ENCODE measurements around the gene LBX2.
A peak's percentile ranks its signal among the peaks of the same experiment; 100 is the strongest.

LBX2 gene

DNA sequence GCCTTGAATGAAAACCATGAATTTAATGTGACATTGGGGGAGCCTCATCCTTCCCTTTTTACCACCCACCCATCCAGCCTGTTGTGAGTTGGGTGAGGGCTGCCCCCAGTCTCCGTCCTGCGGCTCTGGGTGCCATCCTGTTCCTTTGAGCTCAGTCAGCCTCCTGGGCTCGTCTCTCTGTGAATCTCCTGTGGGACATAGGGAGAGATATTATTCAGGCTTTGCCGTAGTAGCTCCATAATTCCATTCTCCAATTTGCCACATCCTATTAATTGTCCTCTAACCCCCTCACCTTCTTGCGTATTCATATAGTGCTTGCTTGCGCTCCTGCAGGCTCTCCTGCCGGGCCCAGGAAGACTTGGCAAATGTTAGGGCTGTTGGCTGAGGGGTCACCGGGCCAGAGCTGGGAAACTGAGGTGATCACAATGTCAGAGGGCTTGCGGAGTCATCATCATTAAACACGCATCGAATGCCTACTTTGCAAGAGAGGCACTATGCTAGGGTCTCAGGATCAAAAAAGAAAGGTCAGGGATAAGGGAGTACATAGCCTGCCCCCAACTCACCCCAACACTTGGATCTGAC is 27.3 kb upstream of the LBX2 start:
- DNase-seq (ENCODE audit: low spot score), result no peak

DNA sequence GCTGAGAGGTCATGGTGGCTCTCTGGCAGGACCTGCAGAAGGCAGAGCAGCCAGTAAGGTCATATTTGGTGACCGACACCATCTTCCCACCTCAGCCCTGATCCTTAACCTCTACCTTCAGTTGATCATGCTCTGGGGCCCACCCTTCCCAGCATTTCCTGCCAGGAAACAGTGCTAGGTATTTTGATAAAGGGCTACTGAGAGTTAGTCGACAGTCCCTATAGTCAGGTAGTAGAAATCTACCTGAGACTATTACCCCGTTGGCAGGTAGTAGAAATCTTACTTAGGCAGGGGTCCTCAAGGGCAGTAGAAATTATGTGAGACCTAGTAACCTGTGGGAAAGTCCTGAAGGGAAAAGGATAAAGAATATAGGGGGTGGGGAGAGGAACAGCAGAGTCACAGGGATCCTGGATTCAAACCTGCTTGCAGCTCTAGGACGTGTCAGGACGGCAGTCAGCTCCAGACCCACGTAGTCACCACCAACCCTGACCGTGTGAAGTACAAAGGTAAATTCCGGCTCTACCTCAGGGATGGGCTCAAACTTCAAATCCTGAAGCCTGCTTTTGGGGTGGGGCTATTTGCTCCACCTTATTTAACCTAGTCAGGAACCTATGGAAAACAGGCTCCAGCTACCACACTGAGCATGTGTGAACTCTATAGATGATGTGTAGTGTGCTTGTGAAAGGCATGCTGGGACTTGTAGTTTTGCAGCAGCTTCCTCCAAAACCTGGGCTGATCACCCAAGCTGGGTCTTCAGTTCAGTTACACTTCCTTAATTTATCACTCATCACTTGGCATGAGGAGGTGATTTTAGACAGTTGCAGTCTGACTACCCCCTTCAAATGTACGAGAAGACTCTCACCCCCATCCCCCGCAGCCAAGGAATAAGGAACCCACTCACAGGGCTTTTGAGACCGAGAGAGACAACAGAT is 26.6 kb upstream of the LBX2 start, which contains the start of gene DQX1:
TSS of gene DQX1 (minus strand) at position 515 of the 932 bp plus-strand sequence. CDS start at position 13, 502 bp downstream.
- DNase-seq (ENCODE audit: low spot score), result no peak

DNA sequence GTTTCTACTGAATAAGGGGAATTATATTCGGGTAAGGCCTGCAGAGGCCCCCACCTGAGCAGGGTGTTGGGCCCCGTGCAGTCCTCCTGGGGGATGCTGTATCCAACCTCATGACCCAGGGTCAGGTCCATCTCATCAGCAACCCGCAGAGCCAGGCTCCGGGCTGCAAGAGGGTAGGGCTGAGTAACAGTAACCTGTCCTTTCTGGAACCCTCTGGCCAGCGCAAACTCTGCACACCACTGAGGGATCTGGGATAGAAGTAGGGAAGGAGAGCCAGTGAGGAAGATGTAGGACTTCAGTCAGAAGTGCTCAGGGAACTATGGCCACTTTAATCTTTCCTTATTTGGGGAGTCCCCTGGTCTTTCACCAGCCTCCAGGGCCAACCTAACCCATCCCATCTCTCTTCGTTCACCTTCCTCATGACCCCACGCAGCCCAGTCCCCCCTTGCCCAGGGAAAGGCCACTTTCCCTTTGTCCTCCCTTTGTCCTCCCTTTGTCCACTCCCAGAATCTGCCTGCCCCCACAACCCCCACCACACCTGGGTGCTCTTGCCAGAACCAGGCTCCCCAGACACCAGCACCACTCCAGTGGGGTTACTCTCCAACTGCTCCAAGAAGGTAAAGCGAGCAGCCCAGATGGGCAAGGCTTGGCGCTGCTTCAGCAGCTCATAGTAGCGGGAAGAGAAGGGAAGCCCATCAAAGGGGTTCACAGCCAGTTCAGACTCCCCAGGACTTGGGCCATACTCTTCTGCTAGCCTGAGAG is 25.7 kb upstream of the LBX2 start:
- DNase-seq (ENCODE audit: low spot score), result no peak

DNA sequence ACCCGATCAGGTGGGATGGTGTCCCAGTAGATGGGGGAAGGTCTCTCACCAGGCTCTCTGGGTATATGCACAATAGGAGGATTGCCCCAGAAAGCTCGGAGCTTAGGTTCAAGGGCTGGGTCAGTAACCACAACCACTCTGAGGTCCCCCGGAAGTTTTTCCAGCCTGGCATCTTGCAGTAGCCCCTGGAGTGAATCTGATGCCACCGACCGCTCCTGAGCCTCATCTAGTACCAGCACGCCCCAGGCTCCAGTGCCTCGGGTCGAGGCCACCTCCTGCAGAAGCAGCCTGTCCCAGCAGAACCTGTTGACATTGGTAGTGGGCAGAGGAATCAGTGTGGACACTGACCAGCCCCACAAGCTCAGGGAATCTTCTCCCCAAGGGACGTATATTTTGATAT is 24.6 kb upstream of the LBX2 start:
- DNase-seq (ENCODE audit: low spot score), result no peak

DNA sequence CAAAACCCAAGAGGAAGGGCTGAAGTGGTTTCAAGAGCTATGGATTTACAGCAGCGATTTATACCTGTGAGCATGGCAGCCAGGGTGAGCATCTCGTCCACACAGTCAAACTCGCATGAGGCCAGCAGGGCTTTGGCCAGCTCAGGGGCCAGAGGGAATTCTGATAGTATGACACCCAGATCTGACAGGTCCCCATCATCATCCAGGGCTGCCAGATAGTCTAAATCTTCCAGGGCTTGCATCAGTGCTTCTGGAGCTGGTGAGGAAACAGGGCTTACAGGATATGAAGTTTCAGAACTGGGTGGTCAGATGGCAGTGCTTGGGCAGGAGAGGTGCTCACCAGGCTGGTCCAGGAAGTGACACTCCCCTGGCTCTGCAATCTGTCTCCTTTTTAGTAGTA is 23.1 kb upstream of the LBX2 start:
- DNase-seq (ENCODE audit: low spot score), result no peak

DNA sequence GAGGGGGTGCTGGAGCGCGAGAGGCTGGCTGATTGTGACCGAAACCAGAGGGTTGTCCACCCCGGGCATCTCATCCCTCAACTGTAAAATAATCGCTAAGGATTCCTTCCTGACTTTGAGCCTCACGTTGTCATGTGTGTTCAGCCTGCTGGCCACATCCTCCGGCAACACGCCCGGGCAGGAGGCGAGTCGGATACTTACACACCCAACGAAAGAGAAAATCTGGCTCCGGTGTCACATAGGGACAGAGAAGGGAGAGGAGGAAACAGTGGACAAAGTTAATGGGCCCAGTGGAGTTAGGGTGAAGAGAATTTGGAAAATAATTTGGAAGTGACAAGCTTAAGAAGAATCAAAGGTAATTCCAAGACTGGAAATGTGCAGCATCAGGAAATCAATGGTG is 17.2 kb upstream of the LBX2 start:
- no peak for DNase-seq (ENCODE audit: low spot score)

DNA sequence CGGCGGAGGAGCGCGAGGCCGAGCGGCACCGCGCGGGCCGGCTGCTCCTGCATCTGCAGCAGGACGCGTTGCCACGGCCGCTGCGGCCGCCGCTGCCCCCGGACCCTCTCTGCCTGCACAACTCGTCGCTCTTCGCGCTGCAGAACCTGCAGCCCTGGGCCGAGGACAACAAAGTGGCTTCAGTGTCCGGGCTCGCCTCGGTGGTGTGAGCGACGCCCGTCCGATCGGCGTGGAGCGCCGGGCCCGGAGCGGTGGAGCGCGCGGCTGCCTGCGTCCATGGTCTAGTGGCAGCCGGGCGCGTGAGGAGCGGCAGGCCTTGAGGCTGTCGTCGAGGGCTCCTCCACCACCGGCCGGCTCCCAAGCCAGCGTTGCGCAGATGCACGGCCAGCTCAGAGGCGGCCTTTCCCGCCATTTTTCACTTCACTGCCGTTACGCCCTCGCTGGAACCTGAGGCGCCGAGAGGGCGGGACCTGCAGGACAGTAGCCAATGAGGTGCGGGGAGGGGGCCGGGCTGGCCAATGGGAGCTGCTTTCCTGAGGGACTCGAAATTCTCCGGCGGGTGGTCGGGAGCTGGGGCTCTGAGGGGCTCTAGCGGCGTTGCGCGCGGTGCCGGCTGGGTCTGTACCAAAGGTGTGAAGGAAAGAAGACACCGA is 16.7 kb upstream of the LBX2 start:
- peak; percentile 85 for DNase-seq (ENCODE audit: low spot score)

DNA sequence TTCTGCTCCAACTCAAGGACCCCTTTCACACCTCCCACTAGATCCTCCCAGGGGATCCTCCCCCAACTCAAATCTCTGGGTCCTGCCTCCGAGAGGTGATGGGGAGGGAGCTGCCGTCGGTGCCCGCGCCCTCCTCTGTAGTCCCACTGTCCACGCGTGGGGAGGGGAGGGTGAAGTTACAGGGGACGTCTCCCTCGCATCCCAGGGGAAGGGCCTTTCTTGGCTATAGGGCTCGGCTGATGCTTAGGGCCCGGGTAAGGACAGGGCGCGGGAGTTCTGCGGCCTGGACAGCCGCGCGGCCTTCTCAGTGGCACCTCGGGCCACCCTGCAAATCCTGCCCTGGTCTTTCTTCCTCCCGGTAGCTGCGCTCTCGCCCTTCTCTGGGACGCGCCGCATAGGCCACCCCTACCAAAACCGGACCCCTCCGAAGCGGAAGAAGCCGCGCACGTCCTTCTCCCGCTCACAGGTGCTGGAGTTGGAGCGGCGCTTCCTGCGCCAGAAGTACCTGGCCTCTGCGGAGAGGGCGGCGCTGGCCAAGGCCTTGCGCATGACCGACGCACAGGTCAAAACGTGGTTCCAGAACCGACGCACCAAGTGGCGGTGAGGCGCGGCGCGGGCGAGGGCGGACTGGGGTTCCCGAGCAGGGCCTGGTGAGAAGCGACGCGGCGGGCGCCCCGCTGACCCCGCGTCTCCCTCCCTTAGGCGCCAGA is 16.0 kb upstream of the LBX2 start:
- no peak for DNase-seq (ENCODE audit: low spot score)

DNA sequence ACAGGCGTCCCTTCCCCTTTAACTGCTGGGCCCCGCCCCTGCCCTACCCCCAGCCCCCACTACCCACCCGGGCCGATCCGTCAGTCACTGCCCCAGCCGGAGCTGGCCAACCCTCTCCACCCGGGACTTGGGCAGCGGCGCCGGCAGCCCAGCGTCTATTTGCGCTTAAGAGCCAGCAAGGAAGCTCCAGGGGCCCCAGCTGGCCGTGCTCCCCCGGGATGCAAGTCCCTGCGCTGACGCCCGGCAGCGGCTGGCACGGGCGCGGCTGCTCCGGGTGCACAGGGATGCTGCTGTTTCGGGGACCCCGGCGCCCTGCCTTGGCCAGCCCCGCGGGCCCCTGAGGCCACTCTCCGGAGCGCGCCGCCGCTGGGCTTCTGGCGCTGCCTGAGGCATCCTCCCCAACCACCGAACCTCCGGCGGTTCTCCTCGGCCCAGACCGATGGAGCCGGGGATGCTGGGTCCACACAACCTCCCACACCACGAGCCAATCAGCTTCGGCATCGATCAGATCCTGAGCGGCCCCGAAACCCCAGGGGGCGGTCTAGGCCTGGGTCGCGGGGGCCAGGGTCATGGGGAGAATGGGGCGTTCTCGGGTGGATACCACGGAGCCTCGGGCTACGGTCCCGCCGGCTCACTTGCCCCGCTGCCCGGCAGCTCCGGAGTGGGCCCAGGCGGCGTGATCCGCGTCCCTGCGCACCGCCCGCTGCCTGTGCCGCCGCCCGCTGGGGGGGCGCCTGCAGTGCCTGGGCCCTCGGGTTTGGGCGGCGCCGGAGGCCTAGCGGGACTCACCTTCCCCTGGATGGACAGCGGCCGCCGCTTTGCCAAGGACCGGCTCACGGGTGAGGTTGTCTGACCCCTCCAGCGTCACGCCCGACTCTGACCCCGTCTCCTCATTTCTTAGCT is 15.2 kb upstream of the LBX2 start, which contains the start of gene TLX2:
TSS of gene TLX2 (plus strand) at position 83 of the 903 bp plus-strand sequence. CDS start at position 440, 357 bp downstream.
- DNase-seq (ENCODE audit: low spot score), result no peak

DNA sequence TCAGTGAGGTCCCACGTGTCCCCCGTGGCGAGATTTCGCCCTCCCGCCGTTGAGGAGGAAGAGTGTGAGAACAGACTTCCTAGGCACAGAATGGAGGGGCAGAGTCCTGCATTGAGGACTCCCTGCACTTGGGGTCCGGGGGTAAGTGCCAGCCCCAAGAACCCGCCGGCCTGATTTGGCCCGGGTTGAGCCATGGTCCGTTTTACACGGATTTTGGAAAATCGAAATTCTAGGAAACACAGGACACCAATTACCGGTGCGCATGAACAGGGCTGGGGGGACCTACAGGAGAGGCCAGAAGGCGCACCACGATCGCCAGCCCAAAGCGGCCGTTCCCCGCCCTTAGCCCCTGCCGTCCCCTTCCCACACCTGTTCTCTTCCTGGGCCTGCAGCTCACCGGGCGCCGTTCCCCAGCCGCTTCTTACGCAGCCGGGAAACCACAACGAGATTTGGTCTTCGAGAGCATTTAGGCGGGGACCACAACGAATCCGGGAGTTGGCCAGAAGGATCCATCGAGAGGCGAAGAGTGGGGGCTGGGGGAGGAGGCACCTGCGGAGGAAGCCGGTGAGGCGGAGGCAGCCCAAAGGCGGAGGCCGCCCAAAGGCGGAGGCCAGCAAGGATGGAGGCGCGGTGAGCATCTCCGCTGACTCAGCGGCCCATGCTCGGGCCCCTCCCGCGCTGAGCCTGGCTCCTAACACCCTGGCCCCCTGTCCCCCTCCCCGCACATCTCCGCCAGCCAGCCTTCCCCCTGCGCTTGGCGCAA is 14.4 kb upstream of the LBX2 start:
- peak; percentile 81 for DNase-seq (ENCODE audit: low spot score)

DNA sequence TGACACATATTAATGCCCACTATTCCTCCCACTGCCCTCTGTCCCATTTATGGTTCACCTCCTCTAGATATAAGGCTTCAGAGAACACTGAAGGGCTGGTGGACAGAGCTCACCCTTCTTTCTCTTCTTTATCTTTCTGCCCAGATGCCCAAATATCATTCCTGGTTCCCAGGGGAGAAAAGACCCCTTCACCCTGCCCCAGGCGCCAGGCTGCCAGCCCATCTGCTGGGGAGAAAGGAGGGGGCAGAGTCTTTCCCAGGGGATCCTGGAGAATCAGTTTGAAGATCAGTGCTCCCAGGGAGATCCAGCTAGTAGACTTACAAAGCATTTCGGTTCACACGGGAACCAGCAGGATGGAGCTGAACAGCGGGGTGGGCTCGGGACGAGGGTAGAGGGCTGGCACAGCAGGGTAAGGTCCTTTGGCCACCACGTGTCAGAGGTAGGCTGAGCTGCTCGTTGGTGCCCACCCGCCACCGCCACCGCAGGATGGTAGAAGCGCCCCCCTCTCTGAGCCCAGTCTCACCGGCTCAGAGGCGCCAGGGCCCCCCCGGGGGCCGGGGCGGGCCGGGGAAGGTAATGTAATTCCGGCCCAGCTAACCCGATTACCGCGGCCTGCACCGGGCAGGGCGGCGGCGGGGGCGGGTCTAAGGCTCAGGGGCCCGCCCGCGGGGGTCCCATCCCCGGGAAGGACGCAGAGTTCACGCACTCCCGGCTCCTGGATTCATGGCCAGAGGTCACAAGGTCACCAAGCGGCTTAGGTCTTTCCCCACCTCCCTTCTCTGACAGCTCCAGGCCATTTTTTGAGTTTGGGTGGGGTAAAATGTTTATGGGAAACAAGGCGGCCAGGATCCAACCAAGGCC is 13.6 kb upstream of the LBX2 start:
- DNase-seq (ENCODE audit: low spot score), result peak; percentile 92

DNA sequence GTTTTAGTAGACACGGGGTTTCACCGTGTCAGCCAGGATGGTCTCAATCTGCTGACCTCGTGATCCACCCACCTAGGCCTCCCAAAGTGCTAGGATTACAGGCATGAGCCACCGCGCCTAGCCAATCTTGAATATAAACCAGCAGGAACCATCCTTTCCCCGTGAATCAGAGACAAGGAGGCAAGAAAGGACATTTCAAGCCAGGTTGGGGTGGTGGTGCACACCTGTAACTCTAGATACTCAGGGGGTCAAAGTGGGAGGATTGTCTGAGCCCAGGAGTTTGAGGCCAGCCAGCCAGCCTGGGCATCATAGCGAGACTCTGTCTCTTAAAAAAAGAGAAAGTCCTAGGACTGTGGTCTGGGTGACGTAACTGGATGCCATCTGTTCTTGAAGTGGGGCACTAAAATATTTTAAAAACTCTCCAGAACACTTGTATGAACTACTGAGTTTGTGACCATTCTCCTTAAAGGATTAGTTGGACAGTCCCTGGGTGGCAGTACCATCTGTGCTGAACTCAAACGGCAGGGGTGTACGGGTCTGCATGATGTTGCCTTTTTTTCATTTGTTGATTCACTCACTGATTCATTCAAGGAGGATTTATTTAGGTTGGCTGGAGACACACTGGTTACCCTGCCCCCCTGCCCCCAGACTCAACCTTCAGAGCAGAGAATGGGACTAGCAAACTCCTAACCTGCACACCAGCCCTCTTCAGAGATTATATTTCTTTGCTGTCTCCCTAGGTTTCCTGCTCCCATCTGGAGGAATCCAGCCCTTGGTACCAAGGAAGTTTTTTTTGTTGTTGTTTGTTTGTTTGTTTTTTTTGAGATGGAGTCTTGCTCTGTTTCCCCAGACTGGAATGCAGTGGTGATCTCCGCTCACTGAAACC is 11.9 kb upstream of the LBX2 start:
- DNase-seq (ENCODE audit: low spot score), result no peak

DNA sequence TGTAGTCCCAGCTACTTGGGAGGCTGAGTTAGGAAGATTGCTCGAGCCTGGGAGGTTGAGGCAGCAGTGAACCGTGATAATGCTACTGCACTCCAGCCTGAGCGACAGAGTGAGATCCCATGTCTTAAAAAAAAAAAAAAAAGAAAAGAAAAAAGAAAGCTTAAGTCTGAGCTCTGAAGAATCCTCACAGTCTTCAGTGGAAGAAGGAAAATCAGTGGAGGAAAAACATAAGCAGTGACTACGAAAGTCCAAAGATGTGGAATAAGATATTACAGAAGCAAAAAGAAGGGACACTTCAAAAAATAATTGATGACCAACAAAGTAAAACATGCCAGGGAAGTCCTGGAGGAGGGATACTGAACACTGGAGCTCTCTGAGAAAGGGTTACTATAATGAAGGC is 10.9 kb upstream of the LBX2 start:
- no peak for DNase-seq (ENCODE audit: low spot score)

DNA sequence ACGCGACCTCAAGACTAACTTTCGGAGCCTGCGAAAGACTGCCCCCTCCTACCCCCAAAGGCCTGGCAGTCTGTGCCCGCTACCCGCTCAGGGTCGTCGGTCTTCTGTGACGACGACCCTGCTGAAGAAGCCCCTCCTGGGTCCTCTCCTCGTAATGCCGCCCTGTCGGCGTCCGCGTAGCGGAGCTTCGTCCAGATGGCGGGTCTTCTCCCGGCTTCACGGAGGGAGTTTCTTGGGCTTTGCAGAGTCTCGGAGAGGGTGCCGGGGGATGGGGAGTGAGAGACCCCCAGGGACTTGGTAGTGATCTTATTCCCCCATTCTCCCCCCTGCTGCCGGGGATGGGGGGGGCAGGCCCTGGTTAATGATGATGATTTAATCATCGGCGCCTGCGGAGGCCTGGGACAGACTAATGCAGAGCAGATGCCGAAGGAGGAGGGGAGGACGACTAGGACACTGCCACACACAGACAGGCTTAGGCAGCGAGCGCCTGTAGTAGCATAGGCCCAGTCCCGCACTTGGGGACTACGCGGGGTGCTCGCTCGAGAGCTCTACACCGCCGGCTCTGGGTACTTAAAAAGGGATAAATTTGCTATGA is 8.6 kb upstream of the LBX2 start:
- peak; percentile 98 for DNase-seq (ENCODE audit: low spot score)

DNA sequence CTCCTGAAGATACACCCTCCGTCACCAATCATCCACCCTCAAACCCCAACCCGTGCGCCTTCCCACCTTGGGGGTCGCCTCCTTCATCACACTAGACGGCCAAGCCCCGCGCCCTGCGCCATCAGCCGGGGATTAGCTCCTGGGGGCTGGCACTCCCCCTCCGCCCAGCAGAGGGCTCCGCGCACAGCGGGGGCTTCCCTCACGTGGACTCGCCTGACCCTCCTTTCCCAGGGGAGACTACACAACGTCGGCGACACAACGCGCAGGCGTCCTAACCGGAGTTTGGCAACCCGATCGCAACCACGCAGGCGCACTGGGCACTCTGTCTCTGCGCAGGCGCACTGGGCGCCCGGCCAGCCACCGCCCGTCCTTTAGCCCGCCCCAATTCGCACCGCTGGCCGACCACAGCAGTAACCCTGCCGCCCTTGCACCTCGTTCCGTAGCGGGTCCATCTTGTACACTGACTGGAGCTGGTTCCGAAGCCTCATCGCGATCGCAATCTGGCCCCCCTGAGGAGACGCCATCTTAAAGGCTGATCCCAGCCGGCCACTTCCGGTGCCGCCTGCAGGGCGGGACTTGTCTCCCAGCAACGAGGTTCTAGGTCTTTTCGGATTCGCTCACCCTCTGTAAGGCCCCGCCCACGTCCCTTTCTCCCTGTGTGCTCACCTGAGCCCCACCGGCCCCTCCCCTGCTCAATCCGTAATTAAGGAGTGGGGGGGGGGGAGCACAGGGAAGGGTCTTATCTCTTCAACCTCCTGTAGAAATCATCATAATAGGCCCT is 7.9 kb upstream of the LBX2 start, which contains the start of gene PCGF1:
TSS of gene PCGF1 (minus strand) at position 551 of the 781 bp plus-strand sequence. CDS start at position 524, 27 bp downstream.
- peak; percentile 100 for DNase-seq (ENCODE audit: low spot score)
